Fibroblast of lung (primary cell): ENCODE data around the gene WDFY3. TPM values are rescaled to one million over a fixed set of nuclear protein-coding genes. Genes with fewer than 3 reads are reported as not detected.

Experiments used
- DNase-seq, 2 donors: peaks; one replicate each; pipeline versions ENCODE4 v3.0.0 to v3.0.0-alpha.2; 2010; ENCODE audit warnings: low read depth in 2 of 2
- H2AFZ ChIP-seq: 2 replicates; pipeline ENCODE4 v1.5.1; 2012; ENCODE audit warnings: low read length, control low read depth, inconsistent platforms
- H3K27ac ChIP-seq: 2 replicates; pipeline ENCODE4 v1.5.1; 2011; ENCODE audit warnings: low read length, control low read depth; ENCODE audit not compliant: insufficient read depth
- H3K27me3 ChIP-seq: 2 replicates; pipeline ENCODE4 v1.5.1; 2011; ENCODE audit warnings: mild to moderate bottlenecking, low read length; ENCODE audit not compliant: control insufficient read depth, insufficient read depth
- H3K36me3 ChIP-seq: 2 replicates; pipeline ENCODE4 v1.5.1; 2011; ENCODE audit warnings: low read length; ENCODE audit not compliant: control insufficient read depth, insufficient read depth
- H3K4me1 ChIP-seq: 2 replicates; pipeline ENCODE4 v1.5.1; 2011; ENCODE audit warnings: low read length; ENCODE audit not compliant: control insufficient read depth, insufficient read depth; ENCODE audit errors: extremely low read depth
- H3K4me2 ChIP-seq: 2 replicates; pipeline ENCODE4 v1.5.1; 2011; ENCODE audit warnings: low read length, control low read depth; ENCODE audit not compliant: insufficient read depth; ENCODE audit errors: extremely low read depth
- H3K4me3 ChIP-seq, 4 experiments: fragments of 200-600 bp in 1 of 4; sonication (generic) in 1 of 4; replicated peaks in 1 of 4; 2 replicates each; pipeline ENCODE4 v1.5.1; 2011 to 2016; ENCODE audit warnings: low read length in 4 of 4, low read depth in 3 of 4, mild to moderate bottlenecking in 3 of 4, control low read depth in 2 of 4, inconsistent platforms in 1 of 4, mixed read lengths in 1 of 4; ENCODE audit not compliant: insufficient read depth in 1 of 4; ENCODE audit errors: control extremely low read depth in 1 of 4
- H3K79me2 ChIP-seq: 2 replicates; pipeline ENCODE4 v1.5.1; 2012; ENCODE audit warnings: mild to moderate bottlenecking, low read length, inconsistent platforms; ENCODE audit not compliant: control insufficient read depth, insufficient read depth
- H3K9ac ChIP-seq: 2 replicates; pipeline ENCODE4 v1.5.1; 2011; ENCODE audit warnings: mild to moderate bottlenecking, low read length, control low read depth; ENCODE audit not compliant: insufficient read depth
- H3K9me3 ChIP-seq: 2 replicates; pipeline ENCODE4 v1.5.1; 2012; ENCODE audit warnings: low read depth, low read length; ENCODE audit not compliant: control insufficient read depth, insufficient read depth
- H4K20me1 ChIP-seq: 2 replicates; pipeline ENCODE4 v1.5.1; 2011; ENCODE audit warnings: low read length; ENCODE audit not compliant: control insufficient read depth, insufficient read depth; ENCODE audit errors: extremely low read depth
- EZH2 ChIP-seq: IDR thresholded peaks from 2 replicates; pipeline ENCODE4 v1.5.1; 2012; ENCODE audit warnings: low read length, control low read depth, mild to moderate bottlenecking; ENCODE audit errors: missing control alignments
- polyA plus RNA-seq, 2 donors: library from polyadenylated mRNA; depleted of rRNA in 1 of 2; stranded (reverse) in 1 of 2; unstranded in 1 of 2; fragments of >200 nt; gene quantifications; 2 replicates each; pipeline ENCODE4 v1.2.1, GENCODE V29; 2011 to 2012; ENCODE audit warnings: missing spikeins in 1 of 2
- total RNA-seq: library from RNA; depleted of rRNA; stranded (reverse); fragments of >200 nt; gene quantifications from 2 replicates; pipeline ENCODE4 v1.2.1, GENCODE V29; 2014
- TF ChIP-seq, protein P1 (sequence below), 2 donors: IDR thresholded peaks in 1 of 2; conservative IDR thresholded peaks in 1 of 2; 1 replicate in 1 of 2; 2 replicates in 1 of 2; pipeline ENCODE4 v1.5.1; 2011 to 2012; ENCODE audit warnings: low read length in 2 of 2, control low read depth in 1 of 2, inconsistent platforms in 1 of 2, low read depth in 1 of 2, mild to moderate bottlenecking in 1 of 2

WDFY3 gene
- total and polyA plus RNA-seq, 2 donors (not counting 1 experiment from before 2014, with no cell fraction given): 26.8 to 88.8 TPM

DNA sequence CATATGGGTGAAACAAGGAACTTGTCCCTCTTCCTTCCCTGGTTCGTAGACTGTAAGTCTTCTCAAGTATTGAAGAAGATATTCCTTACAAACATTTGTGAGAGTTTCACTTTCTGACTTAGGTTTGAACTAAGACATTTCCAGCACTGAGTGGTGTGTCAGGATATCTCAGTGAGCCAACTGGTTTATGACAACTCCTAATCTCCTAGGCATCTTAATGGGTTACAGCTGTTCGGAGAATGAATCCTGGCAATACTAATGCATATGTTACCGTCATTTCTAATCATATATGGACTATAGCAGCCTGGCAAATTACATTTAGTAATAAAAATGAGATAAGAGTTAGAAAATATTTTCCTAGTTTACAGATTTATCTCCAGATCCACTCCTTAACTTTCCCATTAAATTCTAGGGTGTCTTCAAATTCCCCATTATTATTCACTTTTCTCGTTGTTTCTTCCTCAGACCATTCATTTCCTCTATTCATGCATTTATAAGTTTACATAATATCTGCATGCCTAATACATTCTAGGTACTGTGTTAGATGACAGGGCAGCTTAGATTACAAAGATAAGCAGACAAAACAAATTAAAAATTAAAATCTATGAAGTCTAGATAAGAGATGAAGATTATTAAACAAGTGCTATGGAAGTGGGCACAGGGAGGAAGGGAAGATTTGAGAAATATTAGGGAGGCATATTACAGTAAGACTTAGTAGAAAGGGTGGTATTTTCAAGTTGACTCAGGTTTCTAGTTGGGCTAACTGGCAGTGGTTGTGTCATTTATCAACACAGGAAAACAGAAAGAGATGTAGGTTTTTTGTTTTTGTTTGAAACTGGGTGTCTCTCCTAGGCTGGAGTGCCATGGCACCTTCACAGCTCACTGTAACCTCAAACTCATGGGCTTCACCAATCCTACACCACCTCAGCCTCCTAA, 173.9 kb downstream of the WDFY3 start:
- no peaks in the 10 kb centered on the region for H3K9me3 ChIP-seq
- H3K27me3 ChIP-seq: no peaks in the 10 kb centered on the region
- peak in 1 of 2 donors; percentile 46 for DNase-seq
- TF ChIP-seq, protein P1, sequence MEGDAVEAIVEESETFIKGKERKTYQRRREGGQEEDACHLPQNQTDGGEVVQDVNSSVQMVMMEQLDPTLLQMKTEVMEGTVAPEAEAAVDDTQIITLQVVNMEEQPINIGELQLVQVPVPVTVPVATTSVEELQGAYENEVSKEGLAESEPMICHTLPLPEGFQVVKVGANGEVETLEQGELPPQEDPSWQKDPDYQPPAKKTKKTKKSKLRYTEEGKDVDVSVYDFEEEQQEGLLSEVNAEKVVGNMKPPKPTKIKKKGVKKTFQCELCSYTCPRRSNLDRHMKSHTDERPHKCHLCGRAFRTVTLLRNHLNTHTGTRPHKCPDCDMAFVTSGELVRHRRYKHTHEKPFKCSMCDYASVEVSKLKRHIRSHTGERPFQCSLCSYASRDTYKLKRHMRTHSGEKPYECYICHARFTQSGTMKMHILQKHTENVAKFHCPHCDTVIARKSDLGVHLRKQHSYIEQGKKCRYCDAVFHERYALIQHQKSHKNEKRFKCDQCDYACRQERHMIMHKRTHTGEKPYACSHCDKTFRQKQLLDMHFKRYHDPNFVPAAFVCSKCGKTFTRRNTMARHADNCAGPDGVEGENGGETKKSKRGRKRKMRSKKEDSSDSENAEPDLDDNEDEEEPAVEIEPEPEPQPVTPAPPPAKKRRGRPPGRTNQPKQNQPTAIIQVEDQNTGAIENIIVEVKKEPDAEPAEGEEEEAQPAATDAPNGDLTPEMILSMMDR (conservative IDR thresholded peaks at IDR 0.05 in 1 of 2, IDR thresholded peaks at IDR 0.05 in 1 of 2; ENCODE audit: low read depth in 1 of 2, low read length in 2 of 2): no peak
- no peak for TF ChIP-seq EZH2
- no peaks in the 10 kb centered on the region for H4K20me1 ChIP-seq
- no peak overlapping the region for H3K4me2 ChIP-seq
- H3K36me3 ChIP-seq: peaks cover 2% of the 10 kb centered on the region
- no peak overlapping the region for H3K9ac ChIP-seq
- H3K4me1 ChIP-seq: no peaks in the 10 kb centered on the region
- no peaks in the 10 kb centered on the region for H3K79me2 ChIP-seq
- H3K4me3 ChIP-seq: no peak overlapping the region
- H2AFZ ChIP-seq: no peak overlapping the region
- no peak overlapping the region for H3K27ac ChIP-seq

DNA sequence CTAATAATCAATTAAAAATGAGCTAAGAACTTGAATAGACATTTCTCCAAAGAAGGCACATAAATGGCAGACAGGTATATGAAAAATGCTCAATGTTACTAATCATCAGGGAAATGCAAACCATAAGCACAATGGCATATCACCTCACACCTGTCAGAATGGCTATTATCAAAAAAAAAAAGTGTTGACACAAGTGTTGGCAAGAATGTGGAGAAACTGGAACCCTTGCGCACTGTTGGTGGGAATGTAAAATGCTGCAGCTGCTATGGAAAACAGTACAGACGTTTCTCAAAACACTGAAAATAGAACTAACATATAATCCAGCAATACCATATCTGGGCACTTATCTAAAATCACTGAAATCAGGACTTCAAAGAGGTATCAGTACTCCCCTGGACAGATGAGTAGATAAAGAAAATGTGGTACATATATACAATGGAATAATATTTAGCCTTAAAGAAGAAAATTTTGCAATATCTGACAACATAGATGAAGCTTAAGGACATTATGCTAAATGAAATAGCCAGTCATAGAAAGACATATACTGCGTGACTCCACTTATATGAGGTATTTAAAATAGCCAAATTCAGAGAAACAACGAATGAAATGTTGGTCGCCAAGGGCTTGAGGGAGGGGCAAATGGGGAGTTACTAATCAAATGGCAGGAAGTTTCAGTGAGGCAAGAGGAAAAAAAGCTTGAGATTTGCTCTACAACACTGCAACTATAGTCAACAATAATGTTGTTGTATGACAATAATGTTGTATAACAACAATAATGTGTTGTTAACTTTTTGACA, 175.5 kb downstream of the WDFY3 start:
- no peak overlapping the region for H3K4me3 ChIP-seq
- no peaks in the 10 kb centered on the region for H3K79me2 ChIP-seq
- no peaks in the 10 kb centered on the region for H3K36me3 ChIP-seq
- TF ChIP-seq, protein P1 (conservative IDR thresholded peaks at IDR 0.05 in 1 of 2, IDR thresholded peaks at IDR 0.05 in 1 of 2; ENCODE audit: low read depth in 1 of 2, low read length in 2 of 2): no peak
- TF ChIP-seq EZH2: no peak
- H2AFZ ChIP-seq: no peak overlapping the region
- H3K9me3 ChIP-seq: no peaks in the 10 kb centered on the region
- H3K27me3 ChIP-seq: no peaks in the 10 kb centered on the region
- no peak for DNase-seq
- no peak overlapping the region for H3K4me2 ChIP-seq
- H3K9ac ChIP-seq: no peak overlapping the region
- no peaks in the 10 kb centered on the region for H3K4me1 ChIP-seq
- H4K20me1 ChIP-seq: no peaks in the 10 kb centered on the region
- no peak overlapping the region for H3K27ac ChIP-seq

DNA sequence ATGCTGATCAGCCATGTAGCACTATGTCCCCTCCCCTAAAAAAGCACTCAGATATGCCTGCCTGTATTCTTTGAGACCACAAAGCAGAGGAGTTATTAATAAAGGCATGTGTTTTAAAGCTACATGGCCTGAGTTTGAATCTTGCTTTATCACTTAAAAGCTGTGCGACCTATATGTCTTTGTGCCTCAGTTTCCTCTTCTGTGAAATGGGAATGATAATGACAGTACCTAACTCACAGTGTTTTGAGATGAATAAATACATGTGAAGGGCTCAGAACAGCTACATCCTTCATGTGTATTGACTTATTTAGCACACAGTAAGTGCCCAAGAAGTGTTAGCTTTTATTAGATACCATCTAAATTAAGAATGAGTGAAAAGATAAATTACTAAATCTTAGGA, 180.0 kb downstream of the WDFY3 start:
- Histone ChIP-seq H3K27me3 (no peaks in the 10 kb centered on the region), H3K27ac (no peak overlapping the region), H3K9ac (no peak overlapping the region), H3K9me3 (no peaks in the 10 kb centered on the region), H3K36me3 (peaks cover 7% of the 10 kb centered on the region), H3K79me2 (no peaks in the 10 kb centered on the region), H4K20me1 (no peaks in the 10 kb centered on the region), H3K4me2 (no peak overlapping the region), H3K4me3 (no peak overlapping the region), H3K4me1 (no peaks in the 10 kb centered on the region), H2AFZ (no peak overlapping the region)
- no peak for DNase-seq
- TF ChIP-seq, protein P1 (conservative IDR thresholded peaks at IDR 0.05 in 1 of 2, IDR thresholded peaks at IDR 0.05 in 1 of 2; ENCODE audit: low read depth in 1 of 2, low read length in 2 of 2): no peak
- TF ChIP-seq EZH2: no peak
